ENCODE results near the gene TDRKH.

GRCh38 chr1:151815716-151816327 is 25.5 kb upstream of the TDRKH start:
- TF ChIP-seq POLR2AphosphoS5 (IDR thresholded peaks at IDR 0.05; ENCODE audit: low read depth, low read length) (no peak), TAF1 (IDR thresholded peaks at IDR 0.05; ENCODE audit: low read depth, low read length) (no peak), POLR2A (IDR thresholded peaks at IDR 0.05; ENCODE audit: low read depth, low read length) (no peak), POU2F2 (IDR thresholded peaks at IDR 0.05; ENCODE audit: low read depth, low read length) (no peak)
